ENCODE results near the gene COL26A1. TPM values are rescaled to one million over a fixed set of nuclear protein-coding genes. Genes with fewer than 3 reads are reported as not detected.
"Not testable (repeated sequence)": the region's sequence is repeated elsewhere in the genome, so short reads cannot be mapped to it uniquely, and the experiment has no call there.

Gene COL26A1
- polyA plus RNA-seq, 12 donors = 0.69 to 5.1 (median 1.5) TPM; not detected in 2

- DNase-seq = no peak
These were observed 74.3 kb downstream of the COL26A1 start for GRCh38 chr7:101436857-101437576.

- no peak for DNase-seq
These were observed 79.2 kb downstream of the COL26A1 start for GRCh38 chr7:101441890-101442289.

- no peak for DNase-seq
These were observed 79.9 kb downstream of the COL26A1 start for GRCh38 chr7:101442426-101443070.

- DNase-seq = no peak
These were observed 87.4 kb downstream of the COL26A1 start for GRCh38 chr7:101450064-101450463.

DNA sequence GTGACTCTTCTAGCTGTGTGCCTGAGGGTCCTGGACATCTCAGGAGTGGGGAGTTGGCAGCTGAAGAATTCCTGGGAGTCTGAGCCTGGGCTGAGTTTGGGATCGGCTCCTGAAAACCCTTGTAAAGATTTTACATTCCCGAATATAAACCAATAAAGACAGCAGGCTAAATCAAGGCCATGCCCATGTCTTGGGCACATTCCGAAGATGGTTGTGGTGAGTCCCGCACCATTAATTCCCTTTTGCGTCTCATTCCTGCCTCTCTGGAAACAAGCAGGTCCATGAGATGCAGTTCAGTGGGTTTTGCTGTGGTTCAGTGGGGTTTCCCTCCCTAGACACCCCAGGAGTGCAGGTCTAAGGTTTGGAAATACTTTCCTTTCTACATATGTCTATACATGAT is 90.9 kb downstream of the COL26A1 start:
- no peak for DNase-seq

DNA sequence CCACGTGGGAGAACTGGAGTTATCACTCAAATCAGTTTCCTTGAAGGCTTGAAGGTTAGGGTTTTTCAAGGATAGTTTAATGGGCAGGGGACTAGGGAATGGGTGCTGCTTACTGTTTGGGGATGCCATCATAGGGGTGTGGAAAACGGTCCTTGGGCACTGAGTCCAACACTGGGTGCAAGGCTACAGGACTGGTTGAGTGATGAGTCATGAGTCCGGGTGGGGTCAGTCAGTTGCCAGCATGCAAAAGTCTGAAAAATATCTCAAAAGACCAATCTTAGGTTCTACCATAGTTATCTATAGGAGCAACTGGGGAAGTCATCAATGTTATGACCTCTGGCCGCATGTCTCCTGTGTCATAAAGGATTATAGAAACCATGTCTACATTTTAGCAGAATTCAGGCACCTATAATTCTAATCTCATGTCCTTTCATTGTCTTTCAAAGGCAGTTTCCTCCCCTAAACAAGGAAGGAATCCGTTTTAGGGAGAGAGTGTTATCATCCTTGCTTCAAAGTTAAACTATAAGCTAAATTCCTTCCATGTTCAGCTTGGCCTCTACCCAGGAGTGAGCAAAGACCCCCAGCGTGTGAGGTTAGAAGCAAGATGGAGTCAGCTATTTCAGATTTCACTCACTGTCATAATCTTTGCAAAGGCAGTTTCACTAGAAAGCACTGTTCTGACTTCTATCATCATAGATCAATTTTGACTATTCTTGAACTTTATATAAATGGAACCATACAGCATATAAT is 94.5 kb downstream of the COL26A1 start:
- no peak for DNase-seq

GRCh38 chr7:101465131-101465530 is 102.5 kb downstream of the COL26A1 start:
- DNase-seq = no peak

GRCh38 chr7:101465576-101466196 is 103.0 kb downstream of the COL26A1 start:
- no peak for DNase-seq

DNA sequence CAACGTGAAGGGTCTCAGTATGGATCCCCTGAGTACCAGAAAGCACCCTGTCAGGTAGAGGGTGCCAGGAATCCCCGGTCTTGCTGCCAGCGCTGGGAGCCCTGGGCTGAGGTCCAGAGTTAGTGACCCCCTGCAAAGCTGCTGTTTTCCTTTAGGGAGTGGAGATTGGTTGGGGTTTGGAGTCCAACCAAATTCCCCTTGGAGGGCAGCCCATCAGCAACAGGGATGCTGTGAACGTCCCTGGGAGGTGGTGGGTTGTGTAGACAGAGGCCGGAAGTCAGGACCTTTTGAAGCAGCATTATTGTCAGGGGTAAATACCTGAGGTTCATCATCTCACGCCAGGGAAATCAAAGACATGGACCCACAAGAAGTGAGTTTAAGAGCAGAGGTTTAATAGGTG is 104.2 kb downstream of the COL26A1 start:
- DNase-seq = no peak

DNA sequence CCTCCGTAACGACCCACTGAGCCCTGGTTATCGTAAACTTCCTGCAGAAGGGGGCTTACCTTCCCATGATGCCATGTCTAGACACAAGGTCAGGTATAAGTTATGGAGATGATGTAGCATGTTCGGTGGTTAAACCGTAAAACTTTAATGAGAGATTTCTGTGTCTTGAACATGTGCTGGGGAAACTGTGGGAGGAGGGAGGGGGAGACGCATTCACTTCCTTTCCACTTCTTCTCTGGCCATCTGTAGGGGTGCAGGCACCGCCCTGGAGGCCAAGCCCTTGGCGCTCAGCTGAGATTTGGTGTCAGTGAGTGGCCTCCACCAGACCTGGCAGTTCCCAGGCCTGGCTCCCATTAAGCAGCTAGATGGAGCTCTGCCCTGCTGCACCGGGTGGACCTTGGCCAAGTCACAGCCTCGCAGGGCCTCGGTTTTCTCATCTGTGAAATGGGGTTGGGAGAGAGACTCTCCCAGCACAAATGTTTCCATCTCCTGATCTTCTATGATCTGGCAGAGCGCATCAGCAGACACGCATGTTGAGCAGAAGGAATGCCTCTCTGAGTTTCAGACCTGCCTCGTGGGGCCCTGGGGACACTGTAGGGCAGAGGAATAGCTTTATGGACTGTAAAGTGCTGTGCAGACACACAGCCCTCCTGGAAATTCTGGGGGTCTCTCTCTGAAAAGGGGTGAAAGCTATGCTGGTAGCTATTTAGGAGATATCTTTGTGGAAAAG is 106.0 kb downstream of the COL26A1 start:
- no peak for DNase-seq

DNA sequence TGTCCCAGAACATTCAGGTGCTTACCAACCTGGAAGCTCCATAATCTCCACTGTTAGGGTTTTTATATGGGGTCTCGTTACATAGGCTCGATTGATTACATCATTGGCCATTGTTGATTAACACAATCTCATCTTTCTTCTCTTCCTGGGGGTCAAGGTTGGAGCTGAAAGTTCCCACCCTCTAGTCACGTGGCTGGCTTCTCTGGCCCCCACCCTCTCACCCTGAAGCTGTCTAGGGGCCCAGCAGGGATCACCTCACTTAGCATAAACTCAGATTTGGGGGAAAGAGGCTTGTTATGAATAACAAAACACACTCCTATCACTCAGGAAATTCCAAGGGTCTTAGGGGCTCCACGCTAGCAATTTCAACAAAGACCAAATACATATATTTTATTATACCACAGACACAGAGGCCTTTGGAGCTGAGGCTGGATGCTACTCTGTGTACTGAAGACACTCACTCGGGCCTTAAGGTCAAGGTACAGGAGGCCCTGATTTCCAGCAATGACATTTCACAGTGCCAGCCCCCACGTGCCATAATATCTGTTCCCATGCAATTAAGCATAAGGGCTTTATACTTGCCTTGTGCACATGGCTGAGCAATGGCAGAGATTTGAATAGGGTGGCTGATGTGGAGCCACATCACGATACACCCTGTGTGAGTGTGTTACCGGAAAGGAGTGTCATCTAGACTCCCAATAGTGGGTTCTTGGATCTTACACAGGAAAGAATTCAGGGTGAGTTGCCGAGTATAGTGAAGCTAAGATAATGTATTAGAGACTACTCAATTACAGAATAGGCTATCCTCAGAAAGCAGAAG is 108.2 kb downstream of the COL26A1 start:
- no peak for DNase-seq

GRCh38 chr7:101474178-101474577 is 111.5 kb downstream of the COL26A1 start:
- DNase-seq = no peak

DNA sequence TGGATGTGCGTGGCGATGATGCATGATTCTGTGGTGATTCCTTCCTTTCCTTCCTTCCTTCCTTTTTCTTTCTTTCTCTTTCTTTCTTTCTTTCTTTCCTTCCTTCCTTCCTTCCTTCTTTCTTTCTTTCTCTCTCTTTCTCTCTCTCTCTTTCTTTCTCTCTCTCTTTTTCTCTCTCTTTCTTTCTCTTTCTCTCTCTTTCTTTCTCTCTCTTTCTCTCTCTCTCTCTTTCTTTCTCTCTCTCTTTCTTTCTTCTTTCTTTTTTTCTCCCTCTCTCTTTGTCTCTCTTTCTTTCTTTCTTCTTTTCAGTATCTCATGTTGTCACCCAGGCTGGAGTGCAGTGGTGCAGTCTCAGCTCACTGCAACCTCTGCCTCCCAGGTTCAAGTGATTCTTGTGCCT is 113.0 kb downstream of the COL26A1 start:
- not testable (repeated sequence) for DNase-seq

- no peak for DNase-seq
These were observed 116.5 kb downstream of the COL26A1 start for GRCh38 chr7:101479217-101479616.

- not testable (repeated sequence) for DNase-seq
These were observed 123.4 kb downstream of the COL26A1 start for GRCh38 chr7:101486056-101486432.

DNA sequence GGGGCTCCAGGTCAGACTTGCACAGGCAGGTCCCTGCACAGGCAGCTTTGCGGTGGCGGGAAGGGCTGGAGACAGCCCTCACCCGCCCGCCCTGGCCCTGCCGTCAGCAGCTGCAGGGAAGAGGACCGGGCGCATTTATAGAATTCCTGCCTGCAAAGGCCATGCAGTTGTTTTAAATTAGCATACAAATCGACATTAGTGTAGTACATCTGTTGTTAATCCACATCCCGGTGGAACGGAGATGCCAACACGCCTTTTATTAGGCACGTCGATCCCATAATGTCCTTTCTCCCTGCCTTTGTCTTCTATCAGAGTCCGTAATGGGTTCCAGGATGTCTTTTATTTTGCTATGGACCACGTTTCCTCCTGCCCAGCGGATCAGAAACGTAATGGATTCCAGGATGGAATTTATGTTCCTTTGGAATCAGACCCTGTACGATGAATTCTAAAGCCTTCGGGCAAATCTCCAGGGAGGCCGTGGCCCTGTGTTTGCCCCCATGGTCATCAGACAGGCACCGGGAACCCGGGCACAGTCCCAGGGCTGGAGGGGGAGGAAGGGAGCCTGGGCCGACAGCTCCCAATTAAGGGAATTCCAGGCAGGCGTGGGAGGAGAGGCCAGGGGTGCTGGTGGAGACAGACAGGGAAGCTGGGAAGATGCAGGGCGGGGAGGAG is 123.9 kb downstream of the COL26A1 start:
- DNase-seq = peak; percentile 38

DNA sequence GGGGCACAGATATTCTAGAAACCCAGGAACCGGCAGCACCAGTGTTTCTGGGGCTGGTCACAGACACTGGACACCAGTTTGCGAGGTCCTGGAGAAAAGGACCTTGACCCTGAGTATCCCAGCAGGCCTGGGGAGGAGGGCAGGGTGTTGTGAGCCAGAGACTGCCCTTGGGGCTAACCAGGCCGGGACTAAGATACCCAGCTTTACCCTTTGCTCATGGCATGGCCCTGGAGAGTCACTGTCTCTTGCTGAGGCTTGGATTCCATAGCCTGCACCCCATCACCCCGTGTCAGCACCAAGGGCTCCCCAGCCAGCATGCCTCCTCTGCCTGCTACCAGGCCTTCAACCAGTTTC is 124.4 kb downstream of the COL26A1 start:
- no peak for DNase-seq

- no peak for DNase-seq
These were observed 125.1 kb downstream of the COL26A1 start for GRCh38 chr7:101487753-101488152.

DNA sequence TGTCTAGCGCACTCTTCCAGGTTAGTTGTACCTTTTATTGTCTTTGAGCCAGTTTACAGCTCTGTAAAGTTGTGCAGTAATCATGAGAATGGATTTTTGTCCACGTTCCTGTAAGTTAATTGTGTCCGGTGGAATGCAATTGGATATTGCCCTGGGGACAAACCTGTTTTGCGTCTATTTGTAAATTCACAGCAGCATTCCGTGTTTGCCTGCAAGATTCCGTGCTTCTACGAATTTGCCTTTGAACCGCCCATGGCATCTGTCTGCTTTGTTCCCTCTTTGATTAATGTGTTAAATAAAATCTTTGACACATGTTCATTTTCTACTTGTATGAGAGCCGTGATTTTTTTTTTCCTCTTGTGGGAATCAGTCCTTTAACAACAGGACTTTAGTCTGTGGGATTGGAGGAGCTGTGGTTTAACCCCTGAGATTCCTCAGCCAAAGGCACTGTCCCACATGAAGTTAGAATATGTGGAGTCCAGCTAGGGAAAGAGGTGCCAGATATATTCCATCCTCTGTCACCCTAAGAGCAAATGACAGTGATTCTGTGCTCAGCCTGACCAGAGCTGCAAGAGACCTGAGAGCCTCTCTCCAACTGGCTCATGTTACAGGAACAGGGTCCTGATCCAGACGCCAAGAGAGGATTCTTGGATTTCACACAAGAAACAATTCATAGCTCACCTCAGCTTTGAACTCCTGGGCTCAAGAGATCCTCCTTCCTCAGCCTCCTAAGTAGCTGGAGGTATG is 126.3 kb downstream of the COL26A1 start:
- no peak for DNase-seq

GRCh38 chr7:101490439-101490838 is 127.8 kb downstream of the COL26A1 start:
- DNase-seq = not testable (repeated sequence)

Data from muscle of arm (tissue), 12 donors.